ENCODE data around the gene SLC29A2. TPM values are rescaled to one million over a fixed set of nuclear protein-coding genes. Genes with fewer than 3 reads are reported as not detected.

Gene SLC29A2
- total RNA-seq, 1 donor from 2014 or later = 35.6 TPM

GRCh38 chr11:66365711-66366619 lies 5.6 kb downstream of the SLC29A2 start:
- TF ChIP-seq CTCF (IDR thresholded peaks at IDR 0.05; ENCODE audit: unreplicated experiment) = no peak
- Mint-ChIP-seq H3K4me1 (ENCODE audit: low read depth) (peaks cover 13% of the 10 kb centered on the region), H3K4me3 (ENCODE audit: low read depth) (no peak overlapping the region), H3K36me3 (ENCODE audit: insufficient read depth) (peaks cover 13% of the 10 kb centered on the region), H3K27ac (no peak overlapping the region), H3K9me3 (ENCODE audit: low read depth) (no peaks in the 10 kb centered on the region), H3K27me3 (no peaks in the 10 kb centered on the region)
- DNase-seq (ENCODE audit: low spot score, unreplicated experiment) = no peak

- DNase-seq (ENCODE audit: low spot score, unreplicated experiment) = no peak
- no peak for TF ChIP-seq CTCF (IDR thresholded peaks at IDR 0.05; ENCODE audit: unreplicated experiment)
- Mint-ChIP-seq H3K4me3 (ENCODE audit: low read depth) (no peak overlapping the region), H3K27ac (no peak overlapping the region), H3K36me3 (ENCODE audit: insufficient read depth) (peaks cover 13% of the 10 kb centered on the region), H3K27me3 (no peaks in the 10 kb centered on the region), H3K9me3 (ENCODE audit: low read depth) (no peaks in the 10 kb centered on the region), H3K4me1 (ENCODE audit: low read depth) (peaks cover 7% of the 10 kb centered on the region)
These were observed 6.4 kb downstream of the SLC29A2 start for GRCh38 chr11:66365166-66365565.

- no peaks in the 10 kb centered on the region for H3K4me1 Mint-ChIP-seq (ENCODE audit: low read depth)
- H3K9me3 Mint-ChIP-seq (ENCODE audit: low read depth) = no peaks in the 10 kb centered on the region
- H3K4me3 Mint-ChIP-seq (ENCODE audit: low read depth) = no peak overlapping the region
- DNase-seq (ENCODE audit: low spot score, unreplicated experiment) = peak; percentile 52
- peak; percentile 73 for TF ChIP-seq CTCF (IDR thresholded peaks at IDR 0.05; ENCODE audit: unreplicated experiment)
- no peaks in the 10 kb centered on the region for H3K27me3 Mint-ChIP-seq
- peaks cover 8% of the 10 kb centered on the region for H3K36me3 Mint-ChIP-seq (ENCODE audit: insufficient read depth)
- no peak overlapping the region for H3K27ac Mint-ChIP-seq
These were observed 7.6 kb downstream of the SLC29A2 start for GRCh38 chr11:66363805-66364535.

- no peak for TF ChIP-seq CTCF (IDR thresholded peaks at IDR 0.05; ENCODE audit: unreplicated experiment)
- Mint-ChIP-seq H3K9me3 (ENCODE audit: low read depth) (no peaks in the 10 kb centered on the region), H3K27ac (no peak overlapping the region), H3K36me3 (ENCODE audit: insufficient read depth) (peaks cover 9% of the 10 kb centered on the region), H3K4me3 (ENCODE audit: low read depth) (no peak overlapping the region), H3K4me1 (ENCODE audit: low read depth) (no peaks in the 10 kb centered on the region), H3K27me3 (no peaks in the 10 kb centered on the region)
- DNase-seq (ENCODE audit: low spot score, unreplicated experiment) = no peak
These were observed 8.4 kb downstream of the SLC29A2 start for GRCh38 chr11:66363187-66363601.

GRCh38 chr11:66362481-66363147 lies 8.9 kb downstream of the SLC29A2 start:
- H3K27me3 Mint-ChIP-seq = no peaks in the 10 kb centered on the region
- no peak for TF ChIP-seq CTCF (IDR thresholded peaks at IDR 0.05; ENCODE audit: unreplicated experiment)
- H3K4me3 Mint-ChIP-seq (ENCODE audit: low read depth) = no peak overlapping the region
- H3K27ac Mint-ChIP-seq = no peak overlapping the region
- DNase-seq (ENCODE audit: low spot score, unreplicated experiment) = no peak
- H3K36me3 Mint-ChIP-seq (ENCODE audit: insufficient read depth) = peaks cover 5% of the 10 kb centered on the region
- H3K9me3 Mint-ChIP-seq (ENCODE audit: low read depth) = no peaks in the 10 kb centered on the region
- no peaks in the 10 kb centered on the region for H3K4me1 Mint-ChIP-seq (ENCODE audit: low read depth)

Measured in progenitor cell of endocrine pancreas (in vitro differentiated cells).